ENCODE data around the gene RABGGTA.
"Not testable (repeated sequence)": the region's sequence is repeated elsewhere in the genome, so short reads cannot be mapped to it uniquely, and the experiment has no call there.

RABGGTA gene

DNA sequence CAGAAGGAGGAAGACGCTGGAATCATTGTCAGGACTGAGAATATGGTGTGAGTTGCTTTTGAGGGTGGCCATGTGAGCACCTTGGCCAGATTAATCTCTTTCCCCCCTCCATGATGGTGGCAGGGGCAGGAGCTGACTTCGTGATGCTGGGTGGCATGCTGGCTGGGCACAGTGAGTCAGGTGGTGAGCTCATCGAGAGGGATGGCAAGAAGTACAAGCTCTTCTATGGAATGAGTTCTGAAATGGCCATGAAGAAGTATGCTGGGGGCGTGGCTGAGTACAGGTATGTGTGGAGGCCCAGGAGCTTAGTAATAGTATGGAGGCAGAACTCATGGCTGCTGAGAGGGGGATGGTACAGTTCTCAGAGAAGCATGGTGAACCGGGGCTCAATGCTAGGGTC, 33.3 kb downstream of the RABGGTA start:
- DNase-seq = no peak

GRCh38 chr14:24237463-24237955, 33.9 kb downstream of the RABGGTA start:
- no peak for DNase-seq

DNA sequence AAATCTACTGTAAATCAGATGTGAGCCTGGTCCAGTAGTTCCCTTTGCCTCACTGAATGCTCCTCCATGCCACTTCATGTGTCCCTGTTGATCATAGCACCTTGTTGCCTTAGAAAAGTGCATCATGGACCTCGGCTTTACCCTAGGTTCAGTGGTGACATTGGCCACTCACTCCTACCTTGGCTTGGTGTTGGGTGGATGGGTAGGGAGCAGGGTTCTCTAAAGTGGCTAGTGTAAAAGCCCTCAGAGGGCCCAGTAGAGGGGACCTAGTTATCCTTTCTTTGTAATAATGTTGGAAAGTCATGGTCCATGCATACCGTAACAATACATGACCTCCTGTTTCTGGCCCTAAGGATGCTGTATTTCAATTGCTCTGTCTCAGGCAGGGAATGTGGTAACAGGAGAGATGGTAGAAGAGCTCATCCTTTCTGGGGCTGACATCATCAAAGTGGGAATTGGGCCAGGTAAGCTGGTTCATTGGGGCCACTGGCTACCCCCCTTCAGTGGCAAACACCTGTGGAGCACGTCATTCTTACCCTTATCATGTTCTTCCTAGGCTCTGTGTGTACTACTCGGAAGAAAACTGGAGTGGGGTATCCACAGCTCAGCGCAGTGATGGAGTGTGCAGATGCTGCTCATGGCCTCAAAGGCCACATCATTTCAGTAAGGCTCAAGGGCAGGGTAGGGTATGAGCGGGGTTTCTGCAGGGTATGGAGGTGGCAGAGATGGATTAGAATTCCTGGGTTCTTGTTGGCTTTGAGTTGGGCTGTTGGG, 34.5 kb downstream of the RABGGTA start:
- DNase-seq = no peak

DNA sequence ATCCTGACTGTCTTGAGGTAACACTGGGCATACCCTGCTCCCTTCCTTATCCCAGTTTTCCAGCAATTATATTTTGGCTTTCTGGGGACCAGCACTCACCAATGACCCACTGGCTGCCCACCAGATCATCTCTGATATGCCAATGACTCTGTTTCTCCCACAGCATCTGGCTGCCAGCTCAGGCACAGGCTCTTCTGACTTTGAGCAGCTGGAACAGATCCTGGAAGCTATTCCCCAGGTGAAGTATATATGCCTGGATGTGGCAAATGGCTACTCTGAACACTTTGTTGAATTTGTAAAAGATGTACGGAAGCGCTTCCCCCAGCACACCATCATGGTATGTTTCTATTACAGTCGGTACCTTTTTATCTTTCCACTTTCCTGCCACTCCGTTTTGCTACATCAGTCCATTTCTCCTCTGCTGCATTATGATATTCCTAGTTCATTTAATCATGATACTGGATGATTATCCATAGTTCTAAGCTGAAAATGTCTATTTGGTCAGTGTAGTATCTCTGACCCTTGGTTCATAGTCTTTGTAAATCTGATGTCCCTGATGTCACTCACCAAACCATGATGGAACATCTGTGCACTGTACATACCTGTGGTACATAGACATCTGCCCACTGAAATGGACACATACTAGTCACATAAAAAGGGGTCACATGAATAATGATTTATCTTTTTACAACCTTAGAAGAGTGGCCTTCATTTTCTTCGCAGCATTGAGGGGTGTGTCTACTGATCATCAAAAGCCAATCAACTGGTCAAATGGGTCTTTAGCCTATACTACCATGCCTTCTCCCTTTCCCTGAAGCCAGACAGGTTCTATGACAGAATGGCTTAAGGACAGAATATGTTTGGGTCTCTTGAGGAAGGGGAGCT, 35.4 kb downstream of the RABGGTA start:
- DNase-seq = no peak

DNA sequence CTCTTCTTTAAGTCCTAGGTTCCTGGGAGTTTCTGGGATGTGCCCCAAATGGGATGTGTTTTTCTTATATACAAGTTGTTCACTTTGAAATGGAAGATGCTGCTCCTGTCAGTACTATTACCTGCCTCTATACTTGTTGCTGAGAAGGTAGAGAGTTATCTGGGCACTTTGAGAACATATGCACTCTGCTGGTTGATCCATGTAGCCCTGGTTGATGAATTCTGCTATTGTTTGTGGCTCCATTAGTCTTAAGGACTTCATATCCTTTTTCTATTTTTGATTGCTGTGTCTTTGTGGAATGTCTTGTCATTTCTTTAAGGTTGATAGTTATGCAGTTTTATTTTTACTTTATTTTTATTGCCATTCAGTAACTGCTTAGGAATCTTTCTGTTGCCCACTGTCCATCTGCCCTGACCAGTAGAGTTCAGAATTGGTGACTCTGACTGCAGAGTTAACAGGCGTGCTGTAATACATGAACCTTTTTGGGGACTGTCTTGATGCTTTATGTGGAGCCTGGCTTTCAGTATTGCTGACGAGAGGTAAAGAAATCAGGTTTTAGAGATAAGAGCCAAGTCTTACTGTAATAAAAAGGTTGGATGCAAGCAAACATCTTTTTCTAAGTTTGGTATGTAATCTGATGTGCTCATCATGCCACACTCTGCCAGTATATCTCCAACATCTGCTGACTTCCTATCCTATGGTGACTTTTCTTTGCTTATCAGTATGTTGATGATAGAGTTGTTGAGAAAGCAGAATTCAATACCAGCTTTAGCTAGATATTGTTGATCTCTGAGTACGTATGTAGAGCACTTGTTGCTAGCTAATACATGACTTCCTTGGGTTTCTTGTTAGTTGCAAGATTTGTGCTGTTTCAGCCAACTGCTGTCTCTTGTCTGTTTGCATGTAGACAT, 37.0 kb downstream of the RABGGTA start:
- DNase-seq = no peak

DNA sequence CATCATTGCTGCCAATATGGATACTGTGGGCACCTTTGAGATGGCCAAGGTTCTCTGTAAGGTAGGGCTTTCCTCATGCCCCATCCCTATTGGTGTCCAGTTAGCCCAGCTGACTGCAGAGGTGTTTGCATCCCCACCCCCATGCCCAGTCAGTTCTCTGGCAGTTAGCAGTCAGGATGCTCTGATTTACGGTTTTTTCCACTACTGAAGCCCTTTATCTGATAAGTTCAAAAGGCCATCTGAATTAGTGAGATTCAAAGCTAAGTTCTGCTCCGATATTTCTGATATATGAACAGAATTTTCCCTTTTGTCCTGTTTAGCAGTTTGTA, 37.9 kb downstream of the RABGGTA start:
- DNase-seq = no peak

- peak; percentile 49 for DNase-seq
Measured at GRCh38 chr14:24232645-24233537, 38.5 kb downstream of the RABGGTA start, which contains the start of gene GMPR2. TSS of gene GMPR2 (plus strand) at chr14:24232929. CDS start at chr14:24233254, 325 bp downstream.

DNA sequence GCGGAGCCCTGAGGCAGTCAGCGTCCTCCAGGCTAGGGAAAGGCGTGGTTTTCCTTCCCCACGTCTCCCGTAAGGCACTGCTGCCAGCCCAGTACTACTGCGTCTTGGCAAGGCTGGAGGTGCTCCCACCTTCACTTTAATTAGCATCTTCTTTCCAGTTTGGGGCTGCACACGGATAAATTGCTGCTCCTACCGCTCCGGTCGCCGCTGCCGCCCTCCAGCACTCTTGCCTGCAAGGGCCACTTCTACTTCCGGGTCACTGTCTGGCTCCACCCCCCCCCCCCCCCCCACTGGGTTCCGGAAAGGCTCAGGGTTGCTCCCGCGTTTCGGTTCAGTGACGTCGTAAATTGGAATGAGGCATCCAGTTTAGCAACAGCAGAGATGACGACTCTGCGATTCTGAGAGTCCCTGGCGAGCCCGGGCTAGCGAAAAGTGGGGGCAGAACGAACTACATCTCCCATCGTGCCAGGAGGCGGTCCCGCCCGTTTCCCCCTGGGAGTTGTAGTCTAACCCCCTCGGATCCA, 39.2 kb downstream of the RABGGTA start, which contains the start of gene NEDD8:
TSS of gene NEDD8 (minus strand) at position 247 of the 524 bp plus-strand sequence. CDS start at position 147, 100 bp downstream.
- DNase-seq = peak; percentile 82

GRCh38 chr14:24231263-24232120, 39.9 kb downstream of the RABGGTA start:
- no peak for DNase-seq

DNA sequence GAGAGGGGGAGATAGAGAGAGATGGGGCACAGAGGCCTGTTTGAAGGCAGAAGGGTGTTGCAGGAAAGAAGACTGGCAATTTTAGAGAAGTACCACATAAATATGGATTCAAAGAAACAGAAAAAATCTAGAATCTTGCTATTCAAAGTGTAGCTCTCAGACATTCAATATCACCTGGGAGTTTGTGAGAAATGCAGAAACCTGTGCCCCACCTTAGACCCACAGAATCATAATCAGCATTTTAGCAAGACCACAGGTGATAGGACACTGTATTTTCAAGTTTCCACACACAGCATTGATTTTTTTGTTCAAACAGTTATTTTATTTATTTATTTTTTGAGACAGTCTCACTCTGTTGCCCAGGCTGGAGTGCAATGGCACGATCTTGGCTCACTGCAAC, 42.5 kb downstream of the RABGGTA start:
- DNase-seq = no peak

DNA sequence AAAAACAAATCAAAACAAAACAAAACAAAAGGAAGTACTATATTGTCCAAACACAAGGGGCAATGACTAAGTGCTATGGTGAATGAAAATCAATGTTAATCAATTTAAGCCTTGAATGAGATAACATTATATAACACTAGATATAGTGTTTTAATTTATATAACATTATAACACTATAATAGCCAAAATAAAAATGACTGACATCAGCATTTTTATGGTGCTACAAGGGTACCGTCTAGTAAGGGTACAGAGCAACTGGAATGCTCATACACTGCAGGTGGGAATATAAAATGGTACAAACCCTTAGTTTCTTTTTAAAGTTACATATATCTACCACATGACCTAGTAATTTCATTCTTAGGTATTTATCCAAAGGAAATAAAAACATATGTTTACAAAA, 44.9 kb downstream of the RABGGTA start:
- no peak for DNase-seq

DNA sequence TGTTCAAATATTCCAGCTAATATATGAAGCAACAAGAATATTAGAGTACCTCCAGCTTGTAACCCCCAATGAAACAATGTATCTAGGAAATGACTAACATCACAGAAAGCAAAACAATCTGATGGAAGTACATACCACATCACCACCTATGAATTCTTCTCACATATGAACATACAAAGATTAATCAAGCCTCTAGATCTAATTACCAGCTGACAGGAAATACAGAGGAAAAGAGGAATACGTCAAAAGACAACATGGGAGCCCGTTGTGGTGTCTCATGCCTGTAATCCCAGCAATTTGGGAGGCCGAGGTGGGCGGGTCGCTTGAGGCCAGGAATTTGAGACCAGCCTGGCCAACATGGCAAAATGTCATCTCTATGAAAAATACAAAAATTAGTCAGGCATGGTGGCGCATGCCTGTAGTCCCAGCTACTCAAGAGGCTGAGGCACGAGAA, 46.8 kb downstream of the RABGGTA start:
- DNase-seq = no peak

- not testable (repeated sequence) for DNase-seq
Measured at GRCh38 chr14:24222987-24223386, 48.4 kb downstream of the RABGGTA start.

DNA sequence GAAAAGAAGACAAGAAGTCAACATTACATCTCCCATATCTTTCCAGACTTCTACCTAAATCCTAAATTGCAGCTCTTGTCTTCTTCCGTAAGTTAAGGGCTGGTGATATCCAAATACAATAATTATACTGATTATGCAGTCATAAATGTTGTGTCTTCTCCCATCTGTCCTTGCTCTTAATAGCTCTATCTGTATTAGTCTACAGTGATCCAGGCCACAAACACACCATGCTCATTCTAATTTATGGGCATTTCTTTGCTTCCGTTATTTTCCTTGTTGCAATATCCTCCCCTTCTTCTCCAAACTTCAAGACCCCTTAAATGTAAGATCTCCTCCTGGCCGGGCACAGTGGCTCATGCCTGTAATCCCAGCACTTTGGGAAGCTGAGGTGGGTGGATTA, 51.9 kb downstream of the RABGGTA start:
- DNase-seq = no peak

- DNase-seq = no peak
Measured at GRCh38 chr14:24219080-24219479, 52.3 kb downstream of the RABGGTA start.

DNA sequence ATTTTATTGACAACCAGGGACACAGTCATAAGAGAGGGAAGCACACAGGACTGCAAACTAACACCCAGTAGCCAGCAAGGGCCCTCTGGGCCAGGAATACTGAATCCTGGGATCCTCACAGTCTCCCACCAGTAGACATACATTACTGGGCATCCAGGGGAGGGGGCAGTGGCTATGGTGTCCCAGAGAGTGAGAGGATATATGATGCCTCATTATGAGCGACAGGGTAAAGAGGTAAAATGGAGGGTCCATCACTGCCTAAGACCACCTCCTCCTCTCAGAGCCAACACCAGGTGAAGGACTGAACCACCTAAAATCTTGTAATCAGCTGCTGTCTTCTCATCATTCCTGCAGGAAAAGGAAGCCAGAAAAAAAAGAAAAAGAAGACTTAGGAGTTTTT, 54.5 kb downstream of the RABGGTA start:
- not testable (repeated sequence) for DNase-seq

GRCh38 chr14:24216345-24216699, 55.1 kb downstream of the RABGGTA start:
- no peak for DNase-seq
